ENCODE data around the gene MKLN1.
"Not testable (repeated sequence)": the region's sequence is repeated elsewhere in the genome, so short reads cannot be mapped to it uniquely, and the experiment has no call there.

The MKLN1 gene

GRCh38 chr7:131305152-131305551 lies 22.5 kb upstream of the MKLN1 start:
- Histone ChIP-seq H3K36me3 (ENCODE audit: control insufficient read depth, insufficient read depth, low read length) (no peaks in the 10 kb centered on the region), H2BK15ac (replicated peaks; ENCODE audit: low read depth) (no peak overlapping the region), H4K5ac (ENCODE audit: low read length) (no peak overlapping the region), H3K56ac (ENCODE audit: low read length) (no peak overlapping the region), H3K79me1 (ENCODE audit: low read length) (no peaks in the 10 kb centered on the region), H3K4me2 (ENCODE audit: low read length) (no peak overlapping the region), H3K4me3 (ENCODE audit: low read length) (no peak overlapping the region), H3K18ac (ENCODE audit: low read length) (no peak overlapping the region), H3K27ac (ENCODE audit: low read depth, low read length) (no peak overlapping the region), H4K8ac (ENCODE audit: low read depth, low read length) (no peak overlapping the region), H2BK120ac (ENCODE audit: low read depth, low read length) (no peak overlapping the region), H3K23ac (ENCODE audit: low read length) (no peak overlapping the region), H3K4ac (ENCODE audit: low read depth, low read length) (no peak overlapping the region), H2BK5ac (ENCODE audit: low read length) (no peak overlapping the region), H3K79me2 (ENCODE audit: control insufficient read depth, insufficient read depth, low read length) (no peaks in the 10 kb centered on the region), H3K27me3 (ENCODE audit: insufficient read depth, low read length, poor library complexity) (no peaks in the 10 kb centered on the region), H3K9ac (ENCODE audit: low read length) (no peak overlapping the region), H2AK5ac (ENCODE audit: low read length) (no peak overlapping the region), H3K4me1 (ENCODE audit: control insufficient read depth, low read depth, low read length) (no peaks in the 10 kb centered on the region)
- DNase-seq = no peak

GRCh38 chr7:131306041-131306440 lies 21.6 kb upstream of the MKLN1 start:
- not testable (repeated sequence) for H3K4me1 ChIP-seq (ENCODE audit: control insufficient read depth, low read depth, low read length); H3K18ac ChIP-seq (ENCODE audit: low read length); H3K27me3 ChIP-seq (ENCODE audit: insufficient read depth, low read length, poor library complexity); H3K79me2 ChIP-seq (ENCODE audit: control insufficient read depth, insufficient read depth, low read length); H3K23ac ChIP-seq (ENCODE audit: low read length); H3K4ac ChIP-seq (ENCODE audit: low read depth, low read length); H4K8ac ChIP-seq (ENCODE audit: low read depth, low read length); H3K36me3 ChIP-seq (ENCODE audit: control insufficient read depth, insufficient read depth, low read length); DNase-seq; H3K79me1 ChIP-seq (ENCODE audit: low read length); H3K9ac ChIP-seq (ENCODE audit: low read length); H2BK15ac ChIP-seq (replicated peaks; ENCODE audit: low read depth); H4K5ac ChIP-seq (ENCODE audit: low read length); H3K4me3 ChIP-seq (ENCODE audit: low read length); H2BK120ac ChIP-seq (ENCODE audit: low read depth, low read length); H3K4me2 ChIP-seq (ENCODE audit: low read length); H2AK5ac ChIP-seq (ENCODE audit: low read length); H3K27ac ChIP-seq (ENCODE audit: low read depth, low read length); H3K56ac ChIP-seq (ENCODE audit: low read length); H2BK5ac ChIP-seq (ENCODE audit: low read length)
- no CpG with 5 or more reads among the region's 3 CpGs for WGBS (ENCODE audit: extremely low coverage, insufficient coverage, low lambda C conversion rate)

- Histone ChIP-seq H3K4me2 (ENCODE audit: low read length) (no peak overlapping the region), H3K9ac (ENCODE audit: low read length) (no peak overlapping the region), H2BK120ac (ENCODE audit: low read depth, low read length) (no peak overlapping the region), H4K5ac (ENCODE audit: low read length) (no peak overlapping the region), H4K8ac (ENCODE audit: low read depth, low read length) (no peak overlapping the region), H3K27ac (ENCODE audit: low read depth, low read length) (no peak overlapping the region), H3K27me3 (ENCODE audit: insufficient read depth, low read length, poor library complexity) (no peaks in the 10 kb centered on the region), H3K4ac (ENCODE audit: low read depth, low read length) (no peak overlapping the region), H2BK5ac (ENCODE audit: low read length) (no peak overlapping the region), H3K79me1 (ENCODE audit: low read length) (no peaks in the 10 kb centered on the region), H3K23ac (ENCODE audit: low read length) (no peak overlapping the region), H3K4me3 (ENCODE audit: low read length) (no peak overlapping the region), H3K4me1 (ENCODE audit: control insufficient read depth, low read depth, low read length) (no peaks in the 10 kb centered on the region), H2BK15ac (replicated peaks; ENCODE audit: low read depth) (no peak overlapping the region), H3K56ac (ENCODE audit: low read length) (no peak overlapping the region), H2AK5ac (ENCODE audit: low read length) (no peak overlapping the region), H3K18ac (ENCODE audit: low read length) (no peak overlapping the region), H3K36me3 (ENCODE audit: control insufficient read depth, insufficient read depth, low read length) (no peaks in the 10 kb centered on the region), H3K79me2 (ENCODE audit: control insufficient read depth, insufficient read depth, low read length) (no peaks in the 10 kb centered on the region)
- DNase-seq = no peak
Observed at GRCh38 chr7:131306777-131307176, 20.9 kb upstream of the MKLN1 start.

GRCh38 chr7:131307627-131308026 lies 20.0 kb upstream of the MKLN1 start:
- no peak overlapping the region for H4K8ac ChIP-seq (ENCODE audit: low read depth, low read length)
- H3K27me3 ChIP-seq (ENCODE audit: insufficient read depth, low read length, poor library complexity) = no peaks in the 10 kb centered on the region
- no peak overlapping the region for H4K5ac ChIP-seq (ENCODE audit: low read length)
- H3K4me3 ChIP-seq (ENCODE audit: low read length) = no peak overlapping the region
- no peak overlapping the region for H3K23ac ChIP-seq (ENCODE audit: low read length)
- H3K4me2 ChIP-seq (ENCODE audit: low read length) = no peak overlapping the region
- no peak overlapping the region for H2BK15ac ChIP-seq (replicated peaks; ENCODE audit: low read depth)
- no peaks in the 10 kb centered on the region for H3K4me1 ChIP-seq (ENCODE audit: control insufficient read depth, low read depth, low read length)
- no peak overlapping the region for H3K27ac ChIP-seq (ENCODE audit: low read depth, low read length)
- no CpG with 5 or more reads among the region's 1 CpG for WGBS (ENCODE audit: extremely low coverage, insufficient coverage, low lambda C conversion rate)
- H3K36me3 ChIP-seq (ENCODE audit: control insufficient read depth, insufficient read depth, low read length) = no peaks in the 10 kb centered on the region
- no peak overlapping the region for H3K4ac ChIP-seq (ENCODE audit: low read depth, low read length)
- no peak overlapping the region for H2BK5ac ChIP-seq (ENCODE audit: low read length)
- no peak for DNase-seq
- H3K56ac ChIP-seq (ENCODE audit: low read length) = no peak overlapping the region
- H3K18ac ChIP-seq (ENCODE audit: low read length) = no peak overlapping the region
- no peak overlapping the region for H2BK120ac ChIP-seq (ENCODE audit: low read depth, low read length)
- no peaks in the 10 kb centered on the region for H3K79me2 ChIP-seq (ENCODE audit: control insufficient read depth, insufficient read depth, low read length)
- H3K9ac ChIP-seq (ENCODE audit: low read length) = no peak overlapping the region
- H2AK5ac ChIP-seq (ENCODE audit: low read length) = no peak overlapping the region
- no peaks in the 10 kb centered on the region for H3K79me1 ChIP-seq (ENCODE audit: low read length)

- no peak overlapping the region for H2AK5ac ChIP-seq (ENCODE audit: low read length)
- H3K9ac ChIP-seq (ENCODE audit: low read length) = no peak overlapping the region
- no peak overlapping the region for H3K4me3 ChIP-seq (ENCODE audit: low read length)
- H3K4me1 ChIP-seq (ENCODE audit: control insufficient read depth, low read depth, low read length) = no peaks in the 10 kb centered on the region
- no peak overlapping the region for H2BK15ac ChIP-seq (replicated peaks; ENCODE audit: low read depth)
- 100% methylated on average over 1 of the region's 1 CpG for WGBS (ENCODE audit: extremely low coverage, insufficient coverage, low lambda C conversion rate)
- H3K79me1 ChIP-seq (ENCODE audit: low read length) = no peaks in the 10 kb centered on the region
- no peak overlapping the region for H4K5ac ChIP-seq (ENCODE audit: low read length)
- H2BK120ac ChIP-seq (ENCODE audit: low read depth, low read length) = no peak overlapping the region
- H3K79me2 ChIP-seq (ENCODE audit: control insufficient read depth, insufficient read depth, low read length) = no peaks in the 10 kb centered on the region
- H4K8ac ChIP-seq (ENCODE audit: low read depth, low read length) = no peak overlapping the region
- no peak overlapping the region for H3K4ac ChIP-seq (ENCODE audit: low read depth, low read length)
- H3K27ac ChIP-seq (ENCODE audit: low read depth, low read length) = no peak overlapping the region
- no peaks in the 10 kb centered on the region for H3K36me3 ChIP-seq (ENCODE audit: control insufficient read depth, insufficient read depth, low read length)
- no peak overlapping the region for H3K4me2 ChIP-seq (ENCODE audit: low read length)
- H2BK5ac ChIP-seq (ENCODE audit: low read length) = no peak overlapping the region
- H3K18ac ChIP-seq (ENCODE audit: low read length) = no peak overlapping the region
- no peak overlapping the region for H3K56ac ChIP-seq (ENCODE audit: low read length)
- H3K23ac ChIP-seq (ENCODE audit: low read length) = no peak overlapping the region
- no peak for DNase-seq
- no peaks in the 10 kb centered on the region for H3K27me3 ChIP-seq (ENCODE audit: insufficient read depth, low read length, poor library complexity)
Observed at GRCh38 chr7:131312838-131313237, 14.8 kb upstream of the MKLN1 start.

GRCh38 chr7:131320603-131321002 lies 7.1 kb upstream of the MKLN1 start:
- no peak overlapping the region for H2AK5ac ChIP-seq (ENCODE audit: low read length)
- no peak overlapping the region for H2BK15ac ChIP-seq (replicated peaks; ENCODE audit: low read depth)
- H3K79me2 ChIP-seq (ENCODE audit: control insufficient read depth, insufficient read depth, low read length) = no peaks in the 10 kb centered on the region
- peaks cover 2% of the 10 kb centered on the region for H3K4me1 ChIP-seq (ENCODE audit: control insufficient read depth, low read depth, low read length)
- H3K23ac ChIP-seq (ENCODE audit: low read length) = no peak overlapping the region
- H3K9ac ChIP-seq (ENCODE audit: low read length) = no peak overlapping the region
- DNase-seq = no peak
- H3K18ac ChIP-seq (ENCODE audit: low read length) = no peak overlapping the region
- H3K4me2 ChIP-seq (ENCODE audit: low read length) = no peak overlapping the region
- no peaks in the 10 kb centered on the region for H3K27me3 ChIP-seq (ENCODE audit: insufficient read depth, low read length, poor library complexity)
- H2BK120ac ChIP-seq (ENCODE audit: low read depth, low read length) = no peak overlapping the region
- no peak overlapping the region for H4K5ac ChIP-seq (ENCODE audit: low read length)
- no peaks in the 10 kb centered on the region for H3K36me3 ChIP-seq (ENCODE audit: control insufficient read depth, insufficient read depth, low read length)
- no peak overlapping the region for H3K4ac ChIP-seq (ENCODE audit: low read depth, low read length)
- H2BK5ac ChIP-seq (ENCODE audit: low read length) = no peak overlapping the region
- H3K27ac ChIP-seq (ENCODE audit: low read depth, low read length) = no peak overlapping the region
- H3K79me1 ChIP-seq (ENCODE audit: low read length) = no peaks in the 10 kb centered on the region
- H4K8ac ChIP-seq (ENCODE audit: low read depth, low read length) = no peak overlapping the region
- no peak overlapping the region for H3K56ac ChIP-seq (ENCODE audit: low read length)
- H3K4me3 ChIP-seq (ENCODE audit: low read length) = no peak overlapping the region
